NCI-H146 (cell line): ENCODE results near the gene SLC10A3.
"Not testable (repeated sequence)": the region's sequence is repeated elsewhere in the genome, so short reads cannot be mapped to it uniquely, and the experiment has no call there.

Source experiments
- DNase-seq: peaks from one replicate; lab custom pipeline; 2025; lab: John Stamatoyannopoulos, UW

The SLC10A3 gene

GRCh38 chrX:154508384-154508745, 17.9 kb upstream of the SLC10A3 start:
- DNase-seq: no peak

- DNase-seq: no peak
These were observed 17.4 kb upstream of the SLC10A3 start for GRCh38 chrX:154507673-154508383.

- no peak for DNase-seq
These were observed 16.3 kb upstream of the SLC10A3 start for GRCh38 chrX:154506483-154507332.

GRCh38 chrX:154505734-154506133, 15.3 kb upstream of the SLC10A3 start:
- DNase-seq: no peak

- DNase-seq: no peak
These were observed 12.6 kb upstream of the SLC10A3 start for GRCh38 chrX:154502989-154503388.

GRCh38 chrX:154502098-154502497, 11.7 kb upstream of the SLC10A3 start:
- DNase-seq: no peak

- DNase-seq: not testable (repeated sequence)
These were observed 11.0 kb upstream of the SLC10A3 start for GRCh38 chrX:154501423-154501822.

GRCh38 chrX:154496591-154497137, 6.2 kb upstream of the SLC10A3 start:
- DNase-seq: not testable (repeated sequence)

GRCh38 chrX:154495472-154495922, 5.1 kb upstream of the SLC10A3 start:
- no peak for DNase-seq

- DNase-seq: no peak
These were observed 4.3 kb upstream of the SLC10A3 start for GRCh38 chrX:154494715-154495114.

- no peak for DNase-seq
These were observed 412 bp downstream of the SLC10A3 start for GRCh38 chrX:154490021-154490413.

- DNase-seq: no peak
These were observed 1.2 kb downstream of the SLC10A3 start for GRCh38 chrX:154489182-154489581.

- DNase-seq: no peak
These were observed 1.9 kb downstream of the SLC10A3 start for GRCh38 chrX:154488336-154489075.

GRCh38 chrX:154487518-154488290, 2.7 kb downstream of the SLC10A3 start:
- no peak for DNase-seq

GRCh38 chrX:154486396-154487207, 3.8 kb downstream of the SLC10A3 start, which contains the start of gene UBL4A:
Gene UBL4A, minus strand, starts transcription at chrX:154486615. Its CDS starts 31 bp downstream, at chrX:154486584.
- peak; percentile 45 for DNase-seq

GRCh38 chrX:154486052-154486395, 4.4 kb downstream of the SLC10A3 start:
- DNase-seq: peak; percentile 32

GRCh38 chrX:154485150-154486051, 5.0 kb downstream of the SLC10A3 start:
- DNase-seq: no peak

- DNase-seq: no peak
These were observed 5.9 kb downstream of the SLC10A3 start for GRCh38 chrX:154484255-154485149.
